HG03575 (cell line): ENCODE measurements around the gene AHCYL2.
"Not testable (repeated sequence)": the region's sequence is repeated elsewhere in the genome, so short reads cannot be mapped to it uniquely, and the experiment has no call there.

Source experiments
- ATAC-seq: cut with Tn5 transposase; IDR thresholded peaks from one replicate; pipeline ENCODE4 v1.9.1; 2021; ENCODE audit not compliant: unreplicated experiment, insufficient number of reproducible peaks, low FRiP score; ENCODE audit errors: extremely low read depth

Gene AHCYL2

DNA sequence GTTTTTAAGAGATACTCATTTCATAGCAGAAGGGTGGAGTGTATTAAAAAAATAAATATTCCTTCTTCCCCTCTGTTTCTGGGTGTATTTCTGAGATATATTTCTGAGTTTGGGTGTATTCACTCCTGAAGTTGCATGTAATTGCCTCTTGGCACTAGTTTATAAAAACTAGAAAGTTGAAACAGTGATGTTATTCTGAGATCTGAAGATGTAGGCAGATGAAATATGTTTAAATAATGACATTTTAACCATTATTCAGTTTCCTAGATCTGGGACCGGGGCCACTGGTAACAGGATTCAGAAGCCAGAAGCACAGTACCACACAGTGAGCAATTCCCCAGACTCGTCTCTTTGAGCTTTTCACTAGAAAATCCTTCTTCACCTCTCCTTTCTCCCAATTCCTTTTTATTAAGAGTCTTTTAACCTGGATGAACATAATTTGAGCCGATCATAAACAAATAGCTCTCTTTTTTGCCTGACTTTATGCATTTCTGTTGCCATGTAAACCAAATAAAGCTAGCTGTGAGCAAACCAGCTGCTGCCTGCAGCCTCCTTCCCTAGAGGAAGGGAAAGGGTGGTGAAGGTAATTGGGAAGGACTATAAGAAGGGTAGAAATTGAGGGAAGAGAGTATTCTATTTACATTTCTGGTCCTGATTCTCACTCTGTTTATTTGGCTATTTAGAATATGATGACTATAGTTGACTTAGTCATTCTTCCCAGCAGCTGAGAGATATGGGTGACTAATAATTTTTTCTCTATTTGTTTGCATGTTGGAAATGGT lies 107.6 kb downstream of the AHCYL2 start:
- no peak for ATAC-seq

DNA sequence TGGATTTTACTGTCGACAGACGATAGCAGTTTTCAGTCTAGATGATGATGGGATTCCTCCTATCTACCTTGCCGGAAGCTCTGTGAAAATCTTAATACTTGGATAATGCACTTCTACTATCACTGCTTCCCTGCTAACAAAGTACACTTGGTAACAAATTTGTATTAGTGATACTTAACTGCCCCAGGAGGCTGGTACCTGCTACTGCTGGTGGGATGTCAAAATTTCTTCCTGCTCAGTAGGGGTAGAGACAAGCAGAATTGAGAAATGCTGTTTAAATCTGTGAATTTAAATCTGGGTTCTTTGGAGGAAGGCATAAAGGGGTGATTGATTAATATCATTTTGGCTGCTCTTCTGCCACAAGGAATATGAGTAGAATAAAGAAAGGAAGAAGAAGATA lies 109.6 kb downstream of the AHCYL2 start:
- no peak for ATAC-seq

DNA sequence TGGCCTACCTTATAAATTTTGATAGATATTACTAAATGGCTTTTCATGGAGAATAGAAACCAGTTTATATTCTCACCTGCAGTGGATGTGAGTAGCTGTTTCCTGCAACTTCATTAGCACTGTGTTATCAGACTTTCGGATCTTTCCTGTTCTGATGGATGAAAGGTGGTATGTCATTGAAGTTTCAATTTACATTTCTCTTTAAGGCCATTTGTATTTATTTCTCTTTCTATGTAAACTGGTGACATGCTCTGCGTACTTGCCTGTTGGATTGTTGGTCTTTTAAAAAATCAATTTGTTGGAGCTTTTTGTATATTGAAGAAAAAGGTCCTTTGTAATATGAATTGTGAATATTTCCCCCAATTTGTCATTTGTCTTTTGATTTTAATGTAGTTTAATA lies 113.6 kb downstream of the AHCYL2 start:
- no peak for ATAC-seq

DNA sequence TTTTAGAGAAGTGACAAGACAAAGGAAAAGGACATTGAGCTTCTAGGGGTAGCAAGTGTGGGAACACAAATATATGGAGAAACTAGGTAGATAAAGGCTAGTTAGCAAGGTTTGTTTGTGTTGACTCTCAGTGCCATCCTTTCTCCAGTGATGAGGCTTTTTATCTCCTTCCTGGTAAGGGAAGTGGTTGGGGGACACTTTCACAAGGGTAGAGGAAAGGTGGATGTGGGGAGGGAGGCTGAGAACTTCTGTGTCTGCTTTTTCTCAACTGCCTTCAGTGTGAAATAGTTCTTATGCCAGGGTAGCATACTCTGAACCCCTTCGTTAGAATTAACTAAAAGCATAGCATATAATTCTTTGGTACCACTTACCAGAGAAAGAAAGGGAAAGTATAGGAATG lies 116.4 kb downstream of the AHCYL2 start:
- no peak for ATAC-seq

DNA sequence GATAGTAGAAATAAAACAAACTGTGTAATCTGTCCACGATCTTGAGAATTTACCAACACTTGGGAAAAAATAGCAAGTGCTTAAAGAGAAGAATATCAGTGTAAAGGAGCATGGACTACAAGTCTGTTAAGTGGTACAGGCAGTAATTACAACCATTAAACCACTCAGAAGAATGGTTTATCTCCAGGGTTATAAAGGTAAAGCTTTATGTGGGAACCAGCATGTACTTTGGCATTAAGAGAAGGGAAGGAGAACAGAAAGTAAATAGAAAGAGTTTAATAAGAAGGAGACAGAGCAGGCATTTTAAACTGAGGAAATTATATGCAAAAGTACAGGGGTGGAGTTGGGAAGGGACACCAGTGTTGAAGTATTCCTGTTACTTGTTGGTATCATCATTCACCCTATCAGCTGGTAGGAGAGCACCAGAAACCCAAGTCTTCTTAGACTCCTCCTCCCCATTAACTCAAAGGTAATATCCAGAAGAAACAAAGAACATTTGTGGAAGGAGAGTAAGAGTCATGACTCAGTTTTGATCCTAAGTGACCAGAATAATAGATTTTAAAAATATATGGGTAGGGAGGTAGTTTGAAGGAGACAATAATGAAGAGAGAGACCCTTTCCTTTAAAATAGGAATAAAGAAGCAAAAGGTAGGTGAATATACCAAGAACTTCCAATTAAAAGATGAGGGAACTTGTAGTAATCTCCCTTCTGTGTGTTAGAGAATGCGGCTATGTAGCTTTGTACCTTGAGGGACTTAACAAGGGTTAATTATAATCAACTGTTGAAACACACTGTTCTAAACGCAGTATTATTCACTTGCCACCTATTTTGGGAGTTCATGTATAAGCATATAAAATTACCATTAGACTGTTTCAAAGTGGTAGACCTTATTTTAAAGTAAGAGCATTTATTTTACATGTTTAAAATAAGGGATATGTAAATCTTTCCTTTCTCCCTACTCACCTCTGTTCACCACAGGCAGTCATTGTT lies 117.3 kb downstream of the AHCYL2 start:
- no peak for ATAC-seq

DNA sequence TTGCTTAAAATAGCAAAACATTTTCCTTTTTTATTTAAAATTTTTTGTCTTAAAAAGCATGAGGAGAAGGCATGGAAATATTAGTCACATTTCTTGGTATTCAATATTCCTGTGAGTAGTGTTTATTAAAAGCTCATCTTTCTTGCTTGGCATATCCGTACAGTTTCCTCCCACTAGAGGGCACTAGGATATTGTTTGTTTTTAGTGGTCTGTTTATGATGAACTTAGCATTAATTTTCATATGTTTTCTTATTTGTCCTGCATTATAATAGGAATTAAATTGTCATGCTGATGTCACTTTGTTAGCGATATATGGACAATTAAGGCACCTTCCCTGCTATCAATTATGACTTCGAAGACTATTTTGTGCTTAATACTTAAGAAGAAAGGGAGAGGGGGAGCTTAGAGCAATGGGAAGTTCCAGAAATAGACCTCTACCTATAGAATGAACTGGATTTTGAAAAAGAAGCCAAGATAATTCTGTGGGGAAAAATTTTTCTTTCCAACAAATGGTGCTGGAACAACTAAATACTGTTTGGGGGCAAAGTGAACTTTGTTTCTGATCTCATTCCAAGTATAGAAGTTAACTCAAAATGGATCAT lies 118.4 kb downstream of the AHCYL2 start:
- ATAC-seq: no peak

DNA sequence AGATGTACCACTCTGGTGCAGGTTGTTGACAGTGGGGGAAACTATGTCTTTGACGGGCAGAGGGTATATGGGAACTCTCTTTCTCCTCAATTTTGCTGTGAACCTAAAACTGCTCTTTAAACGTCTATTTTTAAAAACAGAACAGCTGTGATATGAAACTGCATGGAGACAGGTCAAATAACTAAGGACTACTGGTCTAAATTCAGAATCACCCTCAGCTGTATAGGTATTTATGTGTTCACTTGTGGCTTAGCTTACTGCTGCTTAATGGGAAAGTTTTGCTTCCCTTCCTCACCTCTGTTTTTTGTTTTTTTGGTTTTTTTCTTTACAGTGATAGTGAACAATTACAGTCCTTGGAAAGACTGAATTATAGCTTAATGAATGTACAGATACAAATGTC lies 122.5 kb downstream of the AHCYL2 start:
- ATAC-seq: no peak

DNA sequence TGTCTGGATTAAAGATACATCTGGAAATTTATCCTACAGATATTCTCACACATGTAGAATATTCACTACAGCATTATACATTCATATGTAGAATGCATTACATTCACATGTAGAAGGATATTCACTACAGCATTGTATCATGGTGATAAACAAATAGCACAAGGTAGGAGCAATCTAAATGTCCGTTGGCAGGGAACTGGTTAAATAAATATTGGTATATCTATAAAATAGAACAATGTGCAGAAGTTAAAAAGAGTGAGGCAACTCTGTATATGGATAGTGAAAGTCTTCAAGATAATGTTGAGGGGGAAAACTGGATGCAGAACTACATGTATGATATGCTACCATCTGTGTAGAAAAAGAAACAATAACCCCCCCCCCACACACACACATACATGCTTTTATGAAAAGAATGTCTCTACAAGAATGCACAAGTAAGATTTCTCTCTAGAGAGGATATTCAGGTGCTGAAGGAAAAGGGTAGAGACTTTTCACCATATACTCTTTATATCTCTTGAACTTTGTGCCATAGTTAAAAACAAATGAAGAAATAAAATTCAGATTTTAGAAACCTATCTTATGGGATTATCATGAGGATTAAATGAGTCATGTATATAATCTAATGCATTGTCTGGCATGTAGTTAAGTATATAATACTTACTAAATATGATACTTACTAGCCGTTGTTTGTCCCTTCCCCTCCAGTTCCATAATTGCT lies 123.4 kb downstream of the AHCYL2 start:
- ATAC-seq: no peak

DNA sequence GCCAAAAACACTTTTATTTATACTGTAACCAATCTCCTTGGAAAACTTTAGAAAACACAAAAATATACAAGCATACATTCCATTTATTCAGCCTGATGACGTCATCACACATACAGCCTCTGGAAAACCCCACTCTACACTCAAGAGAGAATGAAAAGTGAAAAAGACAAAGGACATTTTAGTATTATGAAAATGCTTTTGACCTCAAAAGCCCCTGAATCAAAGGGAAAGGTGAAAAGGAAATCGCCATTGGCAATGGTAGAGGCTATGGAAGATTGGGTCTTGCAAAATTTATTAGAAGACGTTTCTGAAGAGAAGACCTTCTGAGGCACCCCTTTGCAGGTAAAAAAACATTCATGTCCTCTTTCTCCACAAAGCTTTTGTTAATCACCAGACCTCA lies 126.5 kb downstream of the AHCYL2 start:
- ATAC-seq: no peak

DNA sequence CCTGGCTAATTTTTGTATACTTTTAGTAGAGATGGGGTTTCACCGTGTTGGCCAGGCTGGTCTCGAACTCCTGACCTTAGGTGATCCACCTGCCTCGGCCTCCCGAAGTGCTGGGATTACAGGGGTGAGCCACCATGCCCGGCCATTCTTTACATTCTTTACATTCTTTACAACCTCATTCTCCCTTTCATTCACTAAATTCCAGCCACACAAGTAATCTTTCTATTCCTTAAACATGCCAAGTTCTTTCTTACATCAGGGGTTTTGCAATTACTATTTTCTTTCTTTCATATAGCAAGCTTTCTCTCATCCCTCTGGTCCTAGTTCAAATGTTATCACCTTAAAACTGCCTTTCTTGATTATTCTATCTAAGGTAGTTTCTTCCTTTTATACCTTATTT lies 128.3 kb downstream of the AHCYL2 start:
- ATAC-seq: not testable (repeated sequence)

DNA sequence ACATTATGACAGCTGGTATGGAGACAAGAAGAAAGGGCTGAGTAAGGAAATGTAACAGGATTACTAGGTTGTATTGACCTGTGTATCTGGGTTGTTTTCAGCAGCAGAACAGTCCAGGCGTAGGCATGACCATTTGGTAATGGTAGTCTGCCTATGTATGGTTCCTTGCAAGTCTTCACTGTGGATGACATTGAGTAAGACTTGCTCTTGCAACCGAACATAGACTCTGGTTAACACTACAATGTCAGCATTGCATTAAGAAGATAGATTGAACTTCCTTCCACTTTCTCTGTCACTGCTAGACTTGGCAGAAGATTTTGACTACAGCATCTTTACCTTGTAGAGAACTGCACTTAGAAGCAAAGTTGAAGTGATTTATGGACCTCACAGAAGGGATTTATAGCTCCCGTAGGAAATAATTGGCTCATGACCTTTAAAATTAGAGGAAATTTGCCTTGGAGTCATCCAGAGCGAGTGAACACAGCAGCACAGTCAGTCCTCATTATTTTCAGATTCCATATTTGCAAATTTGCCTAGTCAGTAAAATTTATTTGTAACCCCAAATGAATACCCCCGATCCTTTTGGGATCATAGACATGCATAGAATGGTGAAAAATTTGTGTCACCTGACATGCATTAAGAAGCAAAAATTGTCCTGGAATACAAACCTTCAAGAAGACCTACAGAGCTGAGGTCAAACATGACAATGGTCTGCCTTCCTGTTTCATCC lies 129.8 kb downstream of the AHCYL2 start:
- ATAC-seq: no peak

DNA sequence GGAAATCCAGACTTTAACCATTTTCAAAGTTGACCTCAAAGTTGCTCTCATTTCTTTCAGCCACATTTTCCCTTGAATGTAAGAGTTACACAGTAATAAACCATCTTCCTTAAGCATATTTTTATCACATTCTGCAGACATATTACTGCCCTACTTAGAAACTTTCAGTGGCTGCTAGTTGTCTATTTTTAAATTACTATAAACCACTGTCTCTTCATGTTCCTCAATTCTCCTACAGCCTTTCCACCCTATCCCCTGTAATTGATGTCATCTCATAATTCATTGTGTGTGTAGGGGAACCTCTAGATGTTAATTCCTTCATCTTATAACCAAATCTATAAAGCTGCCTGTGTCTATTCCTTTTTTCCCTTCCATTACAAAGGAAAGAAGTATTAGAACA lies 131.3 kb downstream of the AHCYL2 start:
- ATAC-seq: no peak

DNA sequence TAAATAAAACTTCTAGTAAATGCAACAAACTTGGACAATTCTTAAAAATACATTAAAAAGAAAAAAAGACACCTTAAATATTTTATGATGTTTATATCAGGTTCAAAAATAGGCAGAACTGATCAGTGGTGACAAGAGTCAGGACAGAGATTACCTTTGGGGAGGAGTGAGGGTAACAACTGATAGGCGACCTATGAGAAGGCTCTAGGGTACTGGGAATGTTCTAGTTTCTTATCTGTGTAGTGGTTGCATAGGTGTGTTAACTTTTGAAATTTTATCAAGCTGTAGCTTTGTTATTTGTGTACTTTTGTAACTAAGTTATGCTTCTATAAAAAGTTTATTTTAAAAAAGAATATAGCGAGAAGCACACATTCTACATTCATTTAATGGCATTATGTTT lies 134.3 kb downstream of the AHCYL2 start:
- no peak for ATAC-seq

DNA sequence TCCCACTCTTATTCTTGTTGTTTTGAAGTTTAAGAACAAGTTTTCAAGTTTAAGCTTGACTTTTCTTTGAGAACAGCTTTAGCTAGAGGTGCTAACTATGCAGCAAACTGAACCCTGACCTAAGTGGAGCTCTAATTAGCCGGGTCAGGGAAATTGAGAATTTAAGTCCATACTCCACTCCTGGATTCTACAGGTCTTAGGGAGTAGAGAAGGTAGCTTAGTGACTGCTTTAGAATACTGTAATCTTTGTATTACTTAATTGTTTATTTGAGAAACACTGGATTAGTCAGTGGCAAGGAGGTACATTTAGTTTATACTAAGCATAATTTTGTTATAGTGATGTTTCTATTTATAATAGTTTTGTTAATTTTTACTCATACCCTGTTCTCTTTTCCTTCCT lies 134.8 kb downstream of the AHCYL2 start:
- ATAC-seq: no peak

DNA sequence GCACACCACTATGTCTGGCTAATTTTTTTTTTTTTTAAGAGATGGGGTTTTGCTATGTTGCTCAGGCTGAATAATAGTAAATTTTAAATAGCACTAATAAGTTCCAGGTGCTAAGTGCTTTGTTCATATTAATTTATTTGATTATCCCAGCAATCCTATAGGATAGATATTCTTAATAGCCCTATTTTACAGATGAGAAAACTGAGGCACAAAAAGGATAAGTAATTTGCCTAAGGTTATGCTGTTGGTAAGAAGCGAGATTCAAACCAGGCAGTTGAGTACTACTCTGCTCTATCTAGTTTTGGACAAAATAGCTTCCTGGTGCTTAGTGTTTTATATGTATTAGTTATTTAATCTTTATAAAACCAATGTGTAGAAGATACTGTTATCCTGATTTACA lies 136.9 kb downstream of the AHCYL2 start:
- ATAC-seq: no peak

DNA sequence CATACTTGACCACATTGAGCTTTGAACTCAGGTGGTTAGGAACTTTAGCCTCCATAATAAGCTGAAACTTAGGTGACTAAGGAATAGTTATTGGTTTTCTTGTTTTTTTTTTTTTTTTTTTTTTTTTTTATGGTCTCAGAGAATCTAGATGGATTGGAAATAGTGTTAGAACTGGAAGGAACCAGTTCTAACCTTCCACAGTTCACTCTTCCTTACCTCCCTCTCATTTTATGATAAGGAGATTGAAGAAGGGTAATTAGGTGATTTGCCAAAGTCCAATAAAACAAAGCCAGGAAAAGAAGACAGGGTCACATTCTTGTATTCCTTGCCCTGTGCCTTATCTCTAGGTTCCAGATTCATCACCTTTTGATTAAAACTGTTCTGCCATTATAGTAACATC lies 137.7 kb downstream of the AHCYL2 start:
- ATAC-seq: no peak

DNA sequence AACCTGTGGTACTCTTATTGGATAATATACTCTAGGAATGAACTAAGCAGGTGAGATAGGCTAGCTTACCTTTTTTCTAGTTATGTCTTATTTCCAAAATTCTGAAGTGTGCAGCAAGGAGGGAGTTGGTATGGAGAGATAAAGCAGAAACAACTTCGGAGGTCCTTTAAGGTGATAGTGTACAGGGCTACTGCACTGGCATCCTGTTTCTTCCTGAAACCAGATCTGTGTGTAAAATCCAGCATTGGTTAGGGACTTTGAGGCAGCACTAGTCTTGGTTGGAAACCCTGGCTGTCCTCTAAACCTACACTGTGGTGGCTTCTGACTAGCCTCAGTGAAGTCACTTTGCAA lies 142.5 kb downstream of the AHCYL2 start:
- no peak for ATAC-seq

DNA sequence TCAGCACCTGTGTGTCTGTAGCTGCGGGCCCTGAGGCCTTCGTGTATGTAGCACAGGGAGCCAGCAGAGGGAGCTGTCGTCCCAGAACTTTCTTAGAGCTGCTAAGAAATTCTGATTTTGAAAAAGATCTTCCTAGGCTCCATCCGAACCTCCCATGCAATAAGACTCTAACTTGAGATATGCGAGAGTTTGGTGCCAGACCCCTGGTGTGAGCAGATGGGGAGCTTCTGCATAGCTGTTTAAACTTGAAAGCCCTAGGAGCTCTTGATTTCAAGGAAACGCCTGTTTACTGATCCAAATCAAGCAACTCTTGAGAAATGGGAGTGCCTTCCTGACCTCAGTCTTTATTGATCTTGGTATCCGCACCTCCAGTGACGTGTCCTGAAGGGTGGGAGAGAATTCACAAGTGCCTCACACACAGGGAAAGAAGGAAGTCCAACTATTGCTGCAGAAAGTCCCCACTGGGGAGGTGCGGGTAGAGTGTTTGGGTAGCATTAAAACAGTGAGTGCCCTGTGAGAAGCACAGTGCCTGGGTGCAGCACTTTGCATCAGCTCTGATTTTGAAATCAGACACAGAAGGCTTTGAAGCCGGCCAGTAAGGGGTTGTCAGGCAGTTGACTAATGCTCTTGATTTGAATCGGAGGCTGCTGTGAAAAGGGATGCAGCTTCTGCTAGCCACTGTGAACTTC lies 143.0 kb downstream of the AHCYL2 start:
- no peak for ATAC-seq
